AG09309 (cell line): Measurements from ENCODE around the gene ARHGAP20.

Experiments
- DNase-seq: peaks from one replicate; pipeline ENCODE4 v3.0.0-alpha.2; 2010; ENCODE audit warnings: low read depth
- H3K4me3 ChIP-seq: 2 replicates; pipeline ENCODE4 v1.5.1; 2011; ENCODE audit warnings: mild to moderate bottlenecking, low read depth, low read length, moderate library complexity; ENCODE audit not compliant: control insufficient read depth
- CTCF ChIP-seq: IDR thresholded peaks from 2 replicates; pipeline ENCODE4 v1.5.1; 2011; ENCODE audit warnings: mild to moderate bottlenecking, low read depth, low read length, inconsistent platforms; ENCODE audit not compliant: insufficient read depth, control insufficient read depth; ENCODE audit errors: missing control alignments

Gene ARHGAP20

GRCh38 chr11:110755941-110756340 lies 43.7 kb upstream of the ARHGAP20 start:
- DNase-seq: no peak
- TF ChIP-seq CTCF: no peak
- H3K4me3 ChIP-seq: no peak overlapping the region

- DNase-seq: no peak
- TF ChIP-seq CTCF: no peak
- no peak overlapping the region for H3K4me3 ChIP-seq
These were observed 40.7 kb upstream of the ARHGAP20 start for GRCh38 chr11:110752890-110753289.

- TF ChIP-seq CTCF: no peak
- no peak for DNase-seq
- no peak overlapping the region for H3K4me3 ChIP-seq
These were observed 37.9 kb upstream of the ARHGAP20 start for GRCh38 chr11:110750100-110750499.

GRCh38 chr11:110747531-110747930 lies 35.3 kb upstream of the ARHGAP20 start:
- no peak for DNase-seq
- TF ChIP-seq CTCF: no peak
- H3K4me3 ChIP-seq: no peak overlapping the region

GRCh38 chr11:110738641-110739040 lies 26.4 kb upstream of the ARHGAP20 start:
- no peak for DNase-seq
- TF ChIP-seq CTCF: no peak
- no peak overlapping the region for H3K4me3 ChIP-seq

- H3K4me3 ChIP-seq: no peak overlapping the region
- no peak for DNase-seq
- TF ChIP-seq CTCF: no peak
These were observed 25.4 kb upstream of the ARHGAP20 start for GRCh38 chr11:110737593-110737992.

- TF ChIP-seq CTCF: no peak
- no peak overlapping the region for H3K4me3 ChIP-seq
- DNase-seq: no peak
These were observed 23.9 kb upstream of the ARHGAP20 start for GRCh38 chr11:110736171-110736553.
